MM.1S (cell line): ENCODE results near the gene CNGA1.

Experiments
- CTCF ChIP-seq: fragments of 300-600 bp; sonication (generic); IDR thresholded peaks from 2 replicates; pipeline ENCODE4 v1.5.1; 2016; ENCODE audit warnings: antibody characterized with exemption, low read length, mixed read lengths
- EZH2 ChIP-seq: fragments of 300-600 bp; sonication (generic); optimal IDR thresholded peaks from 2 replicates; pipeline ENCODE3; 2017; ENCODE audit warnings: low read depth, mild to moderate bottlenecking, antibody characterized with exemption, low read length, mixed read lengths
- EZH2phosphoT487 ChIP-seq: fragments of 300-600 bp; sonication (generic); IDR thresholded peaks from 2 replicates; pipeline ENCODE4 v1.6.1; 2018; ENCODE audit warnings: antibody characterized with exemption, low read length

GRCh38 chr4:47899639-47900038, 116.8 kb downstream of the CNGA1 start:
- TF ChIP-seq CTCF (no peak), EZH2 (no peak), EZH2phosphoT487 (no peak)
